ENCODE results near the gene STOM. TPM values are rescaled to one million over a fixed set of nuclear protein-coding genes. Genes with fewer than 3 reads are reported as not detected.

Gene STOM
- total RNA-seq, 1 donor, result 114 TPM

DNA sequence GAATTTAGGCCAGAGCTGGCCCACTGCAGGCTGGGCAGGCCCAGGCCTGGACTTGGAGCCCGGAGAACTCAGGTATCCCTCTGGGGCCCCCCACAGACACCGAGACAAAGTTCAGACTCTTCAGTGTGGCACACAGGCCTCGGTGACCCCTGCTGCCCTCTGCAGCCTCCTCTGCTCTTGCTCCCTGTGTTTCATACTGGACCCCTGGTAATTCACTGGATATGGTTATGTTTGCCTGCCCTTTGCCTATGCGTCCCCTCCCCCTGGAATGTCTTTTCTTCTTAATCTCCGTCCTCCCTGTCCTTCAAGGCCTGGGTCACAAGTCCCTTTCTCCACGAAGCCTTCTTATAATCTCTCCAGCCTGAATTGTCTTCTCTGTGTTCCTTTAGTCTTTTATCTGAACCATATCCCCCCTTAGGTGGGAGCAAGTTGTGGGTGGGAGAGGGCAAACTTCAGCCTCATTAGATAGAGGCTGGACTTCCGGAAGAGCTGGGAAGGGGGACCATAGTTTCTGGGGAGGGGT is 72.0 kb downstream of the STOM start:
- peaks cover 67% of the 10 kb centered on the region for H3K79me2 ChIP-seq (ENCODE audit: insufficient read depth, low read length)
- H3K36me3 ChIP-seq (ENCODE audit: insufficient read depth, low read length), result peaks cover 29% of the 10 kb centered on the region
- peaks cover 38% of the 10 kb centered on the region for H4K20me1 ChIP-seq (ENCODE audit: insufficient read depth, low read length)
- TF ChIP-seq, protein P1, sequence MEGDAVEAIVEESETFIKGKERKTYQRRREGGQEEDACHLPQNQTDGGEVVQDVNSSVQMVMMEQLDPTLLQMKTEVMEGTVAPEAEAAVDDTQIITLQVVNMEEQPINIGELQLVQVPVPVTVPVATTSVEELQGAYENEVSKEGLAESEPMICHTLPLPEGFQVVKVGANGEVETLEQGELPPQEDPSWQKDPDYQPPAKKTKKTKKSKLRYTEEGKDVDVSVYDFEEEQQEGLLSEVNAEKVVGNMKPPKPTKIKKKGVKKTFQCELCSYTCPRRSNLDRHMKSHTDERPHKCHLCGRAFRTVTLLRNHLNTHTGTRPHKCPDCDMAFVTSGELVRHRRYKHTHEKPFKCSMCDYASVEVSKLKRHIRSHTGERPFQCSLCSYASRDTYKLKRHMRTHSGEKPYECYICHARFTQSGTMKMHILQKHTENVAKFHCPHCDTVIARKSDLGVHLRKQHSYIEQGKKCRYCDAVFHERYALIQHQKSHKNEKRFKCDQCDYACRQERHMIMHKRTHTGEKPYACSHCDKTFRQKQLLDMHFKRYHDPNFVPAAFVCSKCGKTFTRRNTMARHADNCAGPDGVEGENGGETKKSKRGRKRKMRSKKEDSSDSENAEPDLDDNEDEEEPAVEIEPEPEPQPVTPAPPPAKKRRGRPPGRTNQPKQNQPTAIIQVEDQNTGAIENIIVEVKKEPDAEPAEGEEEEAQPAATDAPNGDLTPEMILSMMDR (IDR thresholded peaks at IDR 0.05; ENCODE audit: extremely low read depth, low read depth, low read length), result no peak
- no peaks in the 10 kb centered on the region for H3K9me3 ChIP-seq (ENCODE audit: low read depth, low read length)
- H2AFZ ChIP-seq (ENCODE audit: low read length), result peak overlapping the region; percentile 17
- DNase-seq (ENCODE audit: insufficient read length, low spot score, missing footprints), result peak; percentile 86
- H3K27ac ChIP-seq (ENCODE audit: low read depth, low read length), result peak overlapping the region; percentile 50
- no peak overlapping the region for H3K4me2 ChIP-seq (ENCODE audit: insufficient read depth, low read length)
- no peaks in the 10 kb centered on the region for H3K27me3 ChIP-seq (ENCODE audit: insufficient read depth, low read length)
- peaks cover 18% of the 10 kb centered on the region for H3K4me1 ChIP-seq (ENCODE audit: insufficient read depth, low read length)
- no peak overlapping the region for H3K4me3 ChIP-seq (ENCODE audit: insufficient read depth, low read length)

DNA sequence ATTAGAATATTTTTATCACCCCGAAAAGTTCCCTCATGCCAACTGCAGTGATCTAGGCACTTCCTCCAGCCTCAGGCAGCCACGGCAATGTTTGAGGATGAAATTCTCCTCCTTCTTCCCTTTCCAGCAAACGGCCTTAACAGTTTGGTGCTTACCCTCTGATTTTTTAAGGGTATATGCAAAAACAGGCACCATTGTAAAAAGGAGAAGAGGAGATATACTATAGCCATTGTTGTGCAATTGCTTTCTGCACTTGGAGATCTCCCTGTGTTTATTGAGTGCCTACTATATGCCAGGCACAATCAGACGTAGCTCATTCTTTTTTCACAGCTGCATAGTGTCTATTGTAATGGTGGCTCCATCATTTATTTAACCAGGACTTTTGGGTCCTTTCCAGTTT is 72.7 kb downstream of the STOM start:
- Histone ChIP-seq H3K4me3 (ENCODE audit: insufficient read depth, low read length) (no peak overlapping the region), H3K79me2 (ENCODE audit: insufficient read depth, low read length) (peaks cover 71% of the 10 kb centered on the region), H3K27me3 (ENCODE audit: insufficient read depth, low read length) (no peaks in the 10 kb centered on the region), H3K9me3 (ENCODE audit: low read depth, low read length) (no peaks in the 10 kb centered on the region), H2AFZ (ENCODE audit: low read length) (no peak overlapping the region), H3K27ac (ENCODE audit: low read depth, low read length) (no peak overlapping the region), H3K4me1 (ENCODE audit: insufficient read depth, low read length) (peaks cover 18% of the 10 kb centered on the region), H3K4me2 (ENCODE audit: insufficient read depth, low read length) (no peak overlapping the region), H3K36me3 (ENCODE audit: insufficient read depth, low read length) (peaks cover 28% of the 10 kb centered on the region), H4K20me1 (ENCODE audit: insufficient read depth, low read length) (peaks cover 42% of the 10 kb centered on the region)
- no peak for DNase-seq (ENCODE audit: insufficient read length, low spot score, missing footprints)
- TF ChIP-seq, protein P1 (IDR thresholded peaks at IDR 0.05; ENCODE audit: extremely low read depth, low read depth, low read length), result no peak

DNA sequence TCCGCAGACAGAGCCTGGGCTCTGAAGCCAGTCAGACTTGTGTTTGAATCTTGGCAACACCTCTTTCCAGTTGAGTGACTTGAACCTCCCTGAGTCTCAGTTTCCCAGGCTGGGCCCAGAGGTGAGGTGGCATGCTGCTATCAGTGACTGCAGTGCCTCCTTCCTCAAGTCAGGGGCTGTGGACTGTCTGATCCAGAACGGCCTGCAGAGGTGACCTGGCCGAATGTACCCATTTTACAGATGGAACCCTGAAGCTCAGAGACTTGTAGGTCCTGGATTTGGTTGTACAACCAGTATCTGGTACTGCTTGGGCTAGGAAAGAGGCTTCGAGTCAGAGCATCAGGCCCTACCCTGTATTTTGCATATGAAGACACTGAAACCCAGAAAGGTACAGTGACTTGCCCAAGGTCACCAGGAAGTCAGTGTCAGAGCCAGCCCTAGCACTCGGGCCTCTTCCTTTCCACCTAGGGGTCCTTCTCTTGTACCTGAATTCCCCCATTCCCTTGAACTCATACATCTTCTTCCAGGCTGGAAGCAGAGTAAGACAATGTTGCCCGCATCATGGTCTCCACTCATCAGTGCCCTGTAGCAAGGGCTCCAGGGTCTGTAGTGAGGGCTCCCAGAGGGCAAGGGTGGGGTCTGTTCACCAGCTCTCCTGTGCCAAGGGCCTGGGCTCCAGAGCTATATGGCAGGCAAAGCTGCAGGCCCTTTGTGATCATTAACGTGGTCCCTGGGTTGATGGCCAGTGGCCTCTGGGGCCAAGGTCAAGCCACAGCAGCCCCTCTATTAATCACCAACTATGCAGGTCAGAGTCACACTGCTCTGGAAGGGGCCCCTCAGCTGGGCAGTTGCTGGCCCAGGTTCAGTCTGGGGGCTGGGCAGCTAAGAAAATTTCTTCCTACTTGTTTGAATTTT is 73.6 kb downstream of the STOM start:
- Histone ChIP-seq H4K20me1 (ENCODE audit: insufficient read depth, low read length) (peaks cover 38% of the 10 kb centered on the region), H3K4me1 (ENCODE audit: insufficient read depth, low read length) (peaks cover 18% of the 10 kb centered on the region), H3K4me2 (ENCODE audit: insufficient read depth, low read length) (no peak overlapping the region), H3K36me3 (ENCODE audit: insufficient read depth, low read length) (peaks cover 21% of the 10 kb centered on the region), H3K4me3 (ENCODE audit: insufficient read depth, low read length) (no peak overlapping the region), H3K9me3 (ENCODE audit: low read depth, low read length) (no peaks in the 10 kb centered on the region), H3K27ac (ENCODE audit: low read depth, low read length) (no peak overlapping the region), H2AFZ (ENCODE audit: low read length) (no peak overlapping the region), H3K79me2 (ENCODE audit: insufficient read depth, low read length) (peaks cover 72% of the 10 kb centered on the region), H3K27me3 (ENCODE audit: insufficient read depth, low read length) (no peaks in the 10 kb centered on the region)
- no peak for DNase-seq (ENCODE audit: insufficient read length, low spot score, missing footprints)
- TF ChIP-seq, protein P1 (IDR thresholded peaks at IDR 0.05; ENCODE audit: extremely low read depth, low read depth, low read length), result no peak

DNA sequence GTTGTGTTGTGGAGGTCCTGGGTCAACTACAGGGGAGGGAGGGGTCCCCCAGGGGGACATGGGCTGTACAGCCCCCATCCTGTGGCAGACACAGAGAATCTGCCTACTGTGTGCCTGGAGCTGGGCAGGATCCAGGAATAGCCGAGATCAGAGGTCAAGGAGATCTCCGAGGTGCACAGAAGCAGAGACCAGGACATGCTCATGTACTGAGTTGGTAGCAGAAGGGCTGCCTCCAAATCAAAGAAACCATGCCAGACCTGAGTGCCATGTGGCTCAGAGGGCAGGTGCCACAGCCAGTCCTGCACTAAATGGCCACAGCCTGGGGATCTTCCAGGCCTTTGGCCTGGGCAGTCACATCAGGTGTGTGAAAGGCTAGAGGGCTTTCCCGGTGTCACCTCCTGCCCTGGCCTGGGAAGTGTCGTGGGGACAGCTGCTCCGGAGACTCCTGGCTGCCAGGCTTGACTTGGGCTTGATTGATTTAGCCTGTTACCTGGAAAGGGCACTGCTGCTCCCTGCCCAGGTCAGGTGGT is 74.3 kb downstream of the STOM start:
- Histone ChIP-seq H2AFZ (ENCODE audit: low read length) (no peak overlapping the region), H3K27me3 (ENCODE audit: insufficient read depth, low read length) (no peaks in the 10 kb centered on the region), H3K27ac (ENCODE audit: low read depth, low read length) (no peak overlapping the region), H3K4me2 (ENCODE audit: insufficient read depth, low read length) (no peak overlapping the region), H3K4me3 (ENCODE audit: insufficient read depth, low read length) (no peak overlapping the region), H3K9me3 (ENCODE audit: low read depth, low read length) (no peaks in the 10 kb centered on the region), H3K79me2 (ENCODE audit: insufficient read depth, low read length) (peaks cover 68% of the 10 kb centered on the region), H3K4me1 (ENCODE audit: insufficient read depth, low read length) (peaks cover 18% of the 10 kb centered on the region), H3K36me3 (ENCODE audit: insufficient read depth, low read length) (peaks cover 21% of the 10 kb centered on the region), H4K20me1 (ENCODE audit: insufficient read depth, low read length) (peaks cover 38% of the 10 kb centered on the region)
- DNase-seq (ENCODE audit: insufficient read length, low spot score, missing footprints), result no peak
- TF ChIP-seq, protein P1 (IDR thresholded peaks at IDR 0.05; ENCODE audit: extremely low read depth, low read depth, low read length), result no peak
